GM18507 (cell line): ENCODE results near the gene STX2.
"Not testable (repeated sequence)": the region's sequence is repeated elsewhere in the genome, so short reads cannot be mapped to it uniquely, and the experiment has no call there.

Experiments used
- DNase-seq: peaks from one replicate; pipeline ENCODE4 v3.0.0; 2011; ENCODE audit warnings: low read depth; ENCODE audit not compliant: insufficient read length; ENCODE audit errors: extremely low spot score
- FAIRE-seq: peaks from 2 replicates; lab custom pipeline; 2011; peaks lifted over from hg19 to GRCh38; lab: Jason Lieb, UNC

STX2 gene

DNA sequence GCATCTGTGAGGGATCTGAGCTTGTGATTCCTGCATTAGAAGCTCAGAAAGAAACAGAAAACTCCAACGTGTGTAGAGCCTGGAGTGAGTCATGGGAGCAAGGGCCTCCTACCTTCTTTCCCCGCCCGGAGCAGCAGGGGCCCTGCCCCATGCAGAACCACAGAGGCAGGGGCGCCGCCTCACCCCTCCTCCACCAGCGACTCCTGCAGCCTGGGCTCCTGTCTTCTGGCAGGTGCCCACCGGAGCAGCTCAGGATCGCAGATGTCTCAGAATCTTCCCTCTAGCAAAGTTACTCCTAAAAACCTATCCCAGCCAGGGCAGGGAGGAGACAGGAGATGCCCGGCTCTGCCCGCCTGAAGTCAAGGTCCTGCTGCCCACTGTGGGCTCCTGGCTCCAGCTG lies 58.7 kb downstream of the STX2 start:
- DNase-seq, result no peak
- FAIRE-seq, result no peak

DNA sequence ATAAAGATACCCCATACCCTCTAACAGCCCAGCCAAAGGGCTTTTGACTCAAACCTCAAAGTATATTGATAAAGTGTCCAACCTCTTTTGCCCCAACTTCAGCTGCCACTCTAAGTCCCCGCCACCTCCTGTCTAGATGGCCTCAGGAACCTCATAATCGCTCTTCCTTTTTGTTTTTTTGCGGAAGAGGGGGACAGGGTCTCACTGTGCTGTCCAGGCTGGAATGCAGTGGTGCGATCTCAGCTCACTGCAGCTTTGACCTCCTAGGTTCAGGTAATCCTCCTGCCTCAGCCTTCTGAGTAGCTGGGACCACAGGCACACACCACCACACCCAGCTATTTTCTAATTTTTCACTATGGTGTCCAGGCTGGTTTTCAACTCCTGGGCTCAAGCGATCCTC lies 60.3 kb downstream of the STX2 start:
- no peak for FAIRE-seq

GRCh38 chr12:130776857-130777339 lies 62.2 kb downstream of the STX2 start:
- FAIRE-seq, result no peak

More for the DNA sequence above, 60.3 kb downstream of the STX2 start:
- DNase-seq, result no peak

DNA sequence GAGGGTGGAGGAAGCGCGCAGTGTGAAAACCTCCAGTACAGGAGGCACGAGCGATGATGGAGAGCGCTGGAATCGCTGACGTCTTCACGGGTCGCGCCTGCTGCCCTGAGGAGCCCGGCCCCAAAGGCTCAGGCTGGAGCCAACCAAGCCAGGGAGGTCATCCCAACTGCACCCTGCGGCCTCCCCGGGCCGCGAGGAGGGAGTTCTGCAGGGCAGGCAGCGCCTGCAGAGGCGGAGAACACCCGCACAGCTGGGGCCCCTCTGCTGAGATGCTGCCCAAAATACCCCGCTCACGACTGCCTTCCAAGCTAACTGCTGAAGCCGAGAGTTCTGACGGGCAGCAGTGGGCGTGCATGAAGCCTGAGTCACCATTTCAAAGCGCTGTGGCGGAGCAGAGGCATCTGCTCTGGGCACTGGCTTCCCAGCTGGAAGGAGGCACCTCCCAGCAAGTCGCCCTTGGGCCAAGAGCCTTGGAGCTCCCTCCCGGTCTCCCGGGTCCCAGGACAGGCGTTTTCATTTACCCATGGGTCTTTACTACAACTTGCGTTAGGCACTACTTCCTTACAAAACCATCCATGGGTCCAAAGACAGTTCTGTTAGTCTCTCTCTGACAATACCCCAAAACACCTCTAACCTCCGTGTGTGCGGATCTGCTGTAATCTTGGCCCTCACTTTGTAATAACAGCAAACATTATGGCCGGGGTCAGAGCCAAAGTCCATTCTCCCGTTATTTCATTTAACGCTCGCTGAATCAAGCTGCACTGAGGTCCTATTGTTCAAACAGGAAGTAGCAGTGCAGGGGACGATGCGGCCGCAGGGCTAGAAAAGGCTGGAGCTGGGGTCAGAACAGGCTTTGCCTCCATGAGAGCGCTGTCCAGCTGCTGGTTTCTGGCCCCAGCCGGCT lies 62.8 kb downstream of the STX2 start:
- no peak for DNase-seq
- no peak for FAIRE-seq

More at GRCh38 chr12:130776857-130777339, 62.2 kb downstream of the STX2 start:
- no peak for DNase-seq

- FAIRE-seq, result no peak
These were observed 68.5 kb downstream of the STX2 start for GRCh38 chr12:130770413-130771028.

DNA sequence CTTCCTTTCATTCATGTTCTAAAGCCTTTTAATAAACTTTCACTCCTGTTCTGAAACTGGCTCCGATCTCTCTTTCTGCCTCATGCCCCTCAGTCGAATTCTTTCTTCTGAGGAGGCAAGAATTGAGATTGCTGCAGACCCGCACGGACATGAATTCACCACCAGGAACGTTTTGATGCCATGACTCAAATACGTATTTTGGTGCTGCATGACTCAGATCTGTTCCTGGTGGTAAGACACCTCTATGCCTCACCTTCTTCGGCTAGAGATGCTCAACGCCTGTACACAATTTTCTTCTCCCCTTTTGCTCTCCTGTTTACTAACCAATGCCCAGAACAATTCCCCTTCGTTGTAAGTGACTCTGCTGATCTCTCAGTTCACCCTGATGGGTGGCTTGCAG lies 70.9 kb downstream of the STX2 start:
- FAIRE-seq (no peak), DNase-seq (no peak)

More at GRCh38 chr12:130770413-130771028, 68.5 kb downstream of the STX2 start:
- DNase-seq, result no peak

GRCh38 chr12:130766470-130766869 lies 72.6 kb downstream of the STX2 start:
- FAIRE-seq (no peak), DNase-seq (no peak)

GRCh38 chr12:130765186-130765659 lies 73.8 kb downstream of the STX2 start:
- no peak for DNase-seq

GRCh38 chr12:130764475-130765185 lies 74.4 kb downstream of the STX2 start:
- FAIRE-seq (peak; percentile 62), DNase-seq (no peak)

More at GRCh38 chr12:130765186-130765659, 73.8 kb downstream of the STX2 start:
- FAIRE-seq, result peak; percentile 15

DNA sequence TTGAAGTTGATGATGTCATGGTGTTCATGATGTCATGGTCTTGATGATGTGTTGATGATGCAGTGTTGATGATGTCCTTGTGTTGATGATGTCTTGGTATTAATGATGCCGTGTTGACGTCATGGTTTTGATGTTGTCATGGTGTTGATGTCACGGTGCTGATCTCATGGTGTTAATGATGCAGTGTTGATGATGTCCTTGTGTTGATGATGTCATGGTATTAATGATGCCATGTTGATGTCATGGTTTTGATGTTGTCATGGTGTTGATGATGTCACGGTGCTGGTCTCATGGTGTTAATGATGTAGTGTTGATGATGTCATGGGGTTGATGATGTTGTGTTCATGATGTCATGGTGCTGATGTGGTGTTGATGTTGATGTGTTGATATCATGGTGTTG lies 75.0 kb downstream of the STX2 start:
- no peak for DNase-seq
- no peak for FAIRE-seq

- no peak for FAIRE-seq
- no peak for DNase-seq
These were observed 76.8 kb downstream of the STX2 start for GRCh38 chr12:130762319-130762675.

- FAIRE-seq (peak; percentile 67), DNase-seq (peak; percentile 32)
These were observed 77.3 kb downstream of the STX2 start for GRCh38 chr12:130761537-130762318.

- DNase-seq (no peak), FAIRE-seq (no peak)
These were observed 84.7 kb downstream of the STX2 start for GRCh38 chr12:130754234-130754901.

DNA sequence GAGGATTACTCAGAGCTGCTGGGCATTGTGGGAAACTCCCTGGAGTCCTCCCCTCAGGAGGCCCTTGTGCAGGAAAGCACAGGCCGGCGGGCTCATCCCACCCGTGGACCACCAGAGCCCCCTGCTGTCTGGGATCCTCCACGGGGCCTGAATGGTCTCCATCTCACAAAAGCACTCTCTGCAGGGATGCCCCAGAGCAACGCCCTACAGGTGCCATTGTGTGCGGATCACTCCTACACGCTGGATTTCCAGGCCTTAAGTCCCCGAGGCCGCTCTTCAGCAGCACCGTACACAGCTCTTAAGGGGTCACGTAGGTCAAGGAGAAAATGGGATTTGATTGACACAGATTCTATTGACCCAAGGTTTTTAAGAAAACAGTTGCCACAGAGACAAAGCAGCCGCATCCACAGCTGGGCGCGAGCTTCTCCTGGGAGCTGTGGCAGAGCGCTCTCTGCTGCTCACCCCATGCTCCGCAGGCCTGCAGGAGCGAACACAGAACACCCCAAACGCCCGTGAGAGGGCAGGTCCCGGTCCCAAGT lies 86.3 kb downstream of the STX2 start:
- no peak for FAIRE-seq

DNA sequence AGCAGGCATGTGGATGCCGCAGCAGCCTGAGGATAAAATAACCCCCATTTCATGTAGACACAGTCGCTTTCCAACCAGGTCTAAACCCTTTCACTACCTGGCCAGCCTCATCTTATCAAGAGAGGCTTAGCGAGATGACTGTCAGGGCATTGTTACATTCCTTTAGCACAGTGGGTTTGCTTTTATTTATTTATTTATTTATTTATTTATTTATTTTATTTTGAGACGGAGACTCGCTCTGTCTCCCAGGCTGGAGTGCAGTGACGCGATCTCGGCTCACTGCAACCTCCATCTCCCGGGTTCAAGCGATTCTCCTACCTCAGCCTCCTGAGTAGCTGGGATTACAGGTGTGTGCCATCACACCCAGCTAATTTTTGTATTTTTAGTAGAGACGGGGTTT lies 87.0 kb downstream of the STX2 start:
- DNase-seq, FAIRE-seq: not testable (repeated sequence)

More for the DNA sequence above, 86.3 kb downstream of the STX2 start:
- no peak for DNase-seq

GRCh38 chr12:130748786-130749185 lies 90.3 kb downstream of the STX2 start:
- DNase-seq (no peak), FAIRE-seq (no peak)

DNA sequence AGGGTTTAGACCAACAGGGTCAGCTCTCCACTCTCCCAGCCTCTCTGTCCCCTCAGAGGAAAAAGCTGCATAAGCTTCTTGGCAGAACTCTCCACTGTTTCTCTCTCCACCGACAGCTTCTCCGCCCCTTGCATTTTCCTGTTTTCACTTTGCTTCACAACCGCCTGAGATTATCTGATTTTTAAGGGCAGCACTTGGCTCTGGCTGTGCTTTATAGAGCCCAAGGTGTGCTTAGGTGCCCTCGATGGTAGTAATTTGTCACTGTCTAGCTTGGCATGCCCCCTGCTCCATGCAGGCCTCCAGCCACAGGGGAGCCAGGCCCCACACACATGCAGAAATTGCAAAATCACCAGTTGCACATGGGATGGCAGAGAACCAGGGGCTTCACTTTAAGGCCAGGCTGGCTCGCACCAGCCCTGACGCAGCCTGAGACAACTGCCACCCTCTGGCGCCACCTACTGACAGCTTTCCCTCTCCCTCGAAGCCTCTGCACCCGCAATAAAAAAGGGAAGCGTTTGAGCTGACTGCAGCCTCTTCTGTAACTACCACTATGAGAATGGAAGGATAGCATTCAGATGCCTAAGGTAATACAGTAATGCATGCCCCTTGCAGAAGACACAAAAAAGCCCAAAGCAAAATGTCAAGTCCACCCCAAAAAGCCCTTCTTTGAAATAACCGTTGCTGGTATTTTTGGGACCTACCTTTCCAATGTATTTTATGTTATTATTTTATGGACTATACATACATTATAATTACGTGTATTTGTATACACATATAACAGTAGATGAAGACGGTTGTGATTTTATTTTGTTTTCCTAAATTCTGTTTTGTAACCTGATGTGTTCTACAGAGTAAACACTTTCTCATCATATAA lies 90.9 kb downstream of the STX2 start:
- FAIRE-seq (peak; percentile 79), DNase-seq (peak; percentile 50)
